GM18907 (cell line): ENCODE data around the gene AFF3.
"Not testable (repeated sequence)": the region's sequence is repeated elsewhere in the genome, so short reads cannot be mapped to it uniquely, and the experiment has no call there.

Experiments
- ATAC-seq: cut with Tn5 transposase; IDR thresholded peaks from one replicate; pipeline ENCODE4 v1.9.1; 2021; ENCODE audit warnings: mild to moderate bottlenecking, moderate library complexity; ENCODE audit not compliant: unreplicated experiment

AFF3 gene, protein sequence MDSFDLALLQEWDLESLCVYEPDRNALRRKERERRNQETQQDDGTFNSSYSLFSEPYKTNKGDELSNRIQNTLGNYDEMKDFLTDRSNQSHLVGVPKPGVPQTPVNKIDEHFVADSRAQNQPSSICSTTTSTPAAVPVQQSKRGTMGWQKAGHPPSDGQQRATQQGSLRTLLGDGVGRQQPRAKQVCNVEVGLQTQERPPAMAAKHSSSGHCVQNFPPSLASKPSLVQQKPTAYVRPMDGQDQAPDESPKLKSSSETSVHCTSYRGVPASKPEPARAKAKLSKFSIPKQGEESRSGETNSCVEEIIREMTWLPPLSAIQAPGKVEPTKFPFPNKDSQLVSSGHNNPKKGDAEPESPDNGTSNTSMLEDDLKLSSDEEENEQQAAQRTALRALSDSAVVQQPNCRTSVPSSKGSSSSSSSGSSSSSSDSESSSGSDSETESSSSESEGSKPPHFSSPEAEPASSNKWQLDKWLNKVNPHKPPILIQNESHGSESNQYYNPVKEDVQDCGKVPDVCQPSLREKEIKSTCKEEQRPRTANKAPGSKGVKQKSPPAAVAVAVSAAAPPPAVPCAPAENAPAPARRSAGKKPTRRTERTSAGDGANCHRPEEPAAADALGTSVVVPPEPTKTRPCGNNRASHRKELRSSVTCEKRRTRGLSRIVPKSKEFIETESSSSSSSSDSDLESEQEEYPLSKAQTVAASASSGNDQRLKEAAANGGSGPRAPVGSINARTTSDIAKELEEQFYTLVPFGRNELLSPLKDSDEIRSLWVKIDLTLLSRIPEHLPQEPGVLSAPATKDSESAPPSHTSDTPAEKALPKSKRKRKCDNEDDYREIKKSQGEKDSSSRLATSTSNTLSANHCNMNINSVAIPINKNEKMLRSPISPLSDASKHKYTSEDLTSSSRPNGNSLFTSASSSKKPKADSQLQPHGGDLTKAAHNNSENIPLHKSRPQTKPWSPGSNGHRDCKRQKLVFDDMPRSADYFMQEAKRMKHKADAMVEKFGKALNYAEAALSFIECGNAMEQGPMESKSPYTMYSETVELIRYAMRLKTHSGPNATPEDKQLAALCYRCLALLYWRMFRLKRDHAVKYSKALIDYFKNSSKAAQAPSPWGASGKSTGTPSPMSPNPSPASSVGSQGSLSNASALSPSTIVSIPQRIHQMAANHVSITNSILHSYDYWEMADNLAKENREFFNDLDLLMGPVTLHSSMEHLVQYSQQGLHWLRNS (N-terminal part only)

DNA sequence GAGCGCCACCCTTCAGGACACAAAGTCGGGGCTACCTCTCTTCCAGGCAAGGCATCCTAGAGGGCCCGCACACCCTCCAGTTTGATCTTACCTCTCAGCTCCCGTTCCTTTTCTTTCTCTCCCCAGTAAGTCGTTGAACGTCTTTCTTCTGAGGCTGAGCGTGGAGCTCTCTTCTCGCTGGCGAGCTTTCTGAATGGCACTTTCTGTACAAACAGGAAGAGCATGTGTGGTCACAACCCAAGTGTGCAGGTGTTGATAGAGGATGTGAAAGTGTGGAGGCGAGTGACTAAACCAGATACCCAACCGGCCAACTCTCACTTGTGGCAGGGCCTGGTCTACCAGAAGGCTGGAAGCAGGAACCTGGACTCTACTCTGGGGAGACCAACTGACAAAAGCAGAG lies at the start of gene AFF3:
Gene AFF3, minus strand, starts transcription at position 198 of the 400 bp plus-strand sequence. CDS start 38,136 bp downstream, outside the sequence.
- peak; percentile 99 for ATAC-seq

DNA sequence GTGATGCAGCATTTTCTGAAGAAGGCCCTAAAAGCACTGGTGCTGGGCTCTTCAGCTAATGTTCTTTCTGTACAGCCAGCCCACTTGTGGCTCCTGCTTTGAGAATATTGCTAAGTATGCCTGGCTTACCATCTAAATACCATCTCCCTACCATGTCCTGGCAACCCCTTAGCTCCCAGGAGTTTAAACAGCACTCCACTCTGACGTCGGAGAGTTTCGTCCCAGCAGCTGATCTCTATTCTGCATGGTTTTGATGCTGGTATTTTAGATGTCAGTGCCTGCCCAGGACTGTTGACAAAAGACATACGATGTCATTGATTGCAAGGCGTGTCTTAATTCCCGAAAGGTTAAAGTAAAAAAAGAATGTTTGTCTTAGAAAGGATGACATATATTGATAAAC lies 47.0 kb upstream of the AFF3 start:
- ATAC-seq, result no peak

DNA sequence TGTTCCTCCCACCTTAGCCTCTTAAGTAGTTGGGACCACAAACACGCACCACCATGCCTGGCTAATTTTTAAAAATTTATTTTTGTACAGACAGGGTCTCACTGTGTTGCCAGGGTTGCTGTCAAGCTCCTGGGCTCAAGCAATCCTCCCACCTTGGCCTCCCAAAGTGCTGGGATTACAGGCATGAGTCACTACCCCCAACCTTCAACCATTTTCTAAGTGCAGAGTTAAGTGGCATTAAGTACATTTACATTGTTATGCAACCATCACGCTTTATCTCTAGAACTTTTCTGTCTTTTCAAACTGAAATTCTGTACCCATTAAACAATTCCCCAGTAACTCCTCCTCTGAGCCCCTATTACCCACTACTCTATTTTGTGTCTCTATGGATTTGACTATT lies 45.9 kb upstream of the AFF3 start:
- ATAC-seq, result no peak

DNA sequence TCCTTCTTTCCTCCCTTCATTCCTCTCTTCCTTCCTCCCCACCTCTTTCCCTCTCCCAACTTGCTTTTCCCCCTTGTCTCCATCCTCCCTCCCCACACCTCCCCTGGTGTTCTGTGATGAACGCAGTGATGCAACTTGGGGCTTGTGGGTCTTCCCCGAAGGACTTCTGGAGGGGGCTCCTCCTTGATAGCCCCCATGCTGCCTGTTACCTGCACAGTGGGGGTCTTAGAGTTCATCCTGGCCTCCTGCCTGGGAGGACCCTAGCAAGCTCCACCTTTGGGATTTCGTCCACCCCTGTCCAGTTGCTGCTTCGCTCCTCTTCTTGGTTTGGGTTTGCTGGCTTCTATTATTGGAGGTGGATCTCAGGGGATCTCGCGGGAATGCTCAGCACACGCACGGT lies 43.7 kb upstream of the AFF3 start:
- ATAC-seq, result no peak

DNA sequence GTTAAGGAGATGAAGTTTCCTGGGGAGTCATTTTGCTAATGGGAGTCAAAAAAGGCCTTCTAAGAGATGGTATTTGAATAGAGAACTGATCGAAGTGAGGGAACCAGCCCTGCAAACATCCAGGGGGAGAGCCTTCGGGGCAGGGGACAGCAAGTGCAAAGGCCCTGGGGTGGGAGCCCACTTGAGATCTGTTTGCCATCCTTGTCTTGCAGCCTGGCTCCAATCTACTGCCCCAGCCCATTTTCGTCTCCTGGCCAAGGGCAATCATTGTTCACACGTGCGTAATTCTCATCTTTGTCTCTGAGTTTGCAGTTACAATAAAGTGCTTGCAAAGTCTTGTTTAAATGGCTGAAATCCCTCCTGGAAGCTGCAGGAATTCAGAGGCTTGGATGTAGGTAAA lies 43.1 kb upstream of the AFF3 start:
- ATAC-seq, result no peak

DNA sequence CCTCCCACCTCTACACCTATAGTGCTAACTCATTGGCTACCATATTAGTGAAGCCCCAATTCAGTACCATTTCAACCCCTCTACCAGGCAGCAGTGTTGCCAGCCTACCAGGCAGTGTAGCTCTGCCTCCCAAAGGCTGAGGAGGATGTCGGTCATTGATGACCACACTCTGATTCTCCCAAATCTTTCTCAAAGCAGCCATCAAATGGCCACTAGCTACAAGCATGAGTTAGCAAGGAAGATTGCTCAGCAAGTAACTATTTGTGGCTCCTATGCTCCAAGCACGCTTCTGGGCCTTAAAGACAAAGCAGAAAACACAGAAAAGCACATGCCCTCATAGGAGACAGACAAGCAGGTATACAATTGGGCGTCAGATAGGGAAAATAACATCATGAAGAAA lies 42.7 kb upstream of the AFF3 start:
- no peak for ATAC-seq

DNA sequence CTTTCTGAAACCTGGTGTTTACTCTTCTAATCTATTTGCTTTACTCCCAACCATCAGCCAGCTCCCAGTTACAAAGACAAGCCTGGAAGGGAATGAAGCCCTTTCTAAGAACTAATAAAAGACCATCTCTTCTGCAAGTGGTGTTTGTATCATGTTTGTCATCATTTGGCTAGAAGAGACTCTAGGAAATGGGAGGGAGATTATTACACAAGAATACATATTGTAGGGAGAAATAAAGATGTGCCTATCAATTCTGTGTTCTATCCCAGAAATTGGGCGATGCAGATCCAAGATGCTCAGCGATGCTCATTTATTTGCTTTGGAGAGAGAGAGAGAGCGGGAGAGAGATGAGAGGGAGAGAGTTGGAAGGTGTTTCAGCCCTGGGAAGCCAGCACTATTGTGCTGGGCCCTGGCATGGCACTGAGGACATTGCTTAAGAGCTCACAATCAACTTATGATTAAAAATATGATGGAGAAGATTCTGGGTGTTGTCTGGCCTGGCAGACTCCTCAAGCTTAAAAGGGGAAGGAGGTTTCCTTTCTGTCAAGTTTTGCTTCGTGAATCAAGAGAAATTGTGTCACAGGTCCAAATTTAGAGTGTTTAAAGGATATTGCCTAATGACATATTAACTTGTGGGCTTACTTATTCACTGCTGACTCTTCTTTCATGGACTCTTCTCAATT lies 41.8 kb upstream of the AFF3 start:
- no peak for ATAC-seq

DNA sequence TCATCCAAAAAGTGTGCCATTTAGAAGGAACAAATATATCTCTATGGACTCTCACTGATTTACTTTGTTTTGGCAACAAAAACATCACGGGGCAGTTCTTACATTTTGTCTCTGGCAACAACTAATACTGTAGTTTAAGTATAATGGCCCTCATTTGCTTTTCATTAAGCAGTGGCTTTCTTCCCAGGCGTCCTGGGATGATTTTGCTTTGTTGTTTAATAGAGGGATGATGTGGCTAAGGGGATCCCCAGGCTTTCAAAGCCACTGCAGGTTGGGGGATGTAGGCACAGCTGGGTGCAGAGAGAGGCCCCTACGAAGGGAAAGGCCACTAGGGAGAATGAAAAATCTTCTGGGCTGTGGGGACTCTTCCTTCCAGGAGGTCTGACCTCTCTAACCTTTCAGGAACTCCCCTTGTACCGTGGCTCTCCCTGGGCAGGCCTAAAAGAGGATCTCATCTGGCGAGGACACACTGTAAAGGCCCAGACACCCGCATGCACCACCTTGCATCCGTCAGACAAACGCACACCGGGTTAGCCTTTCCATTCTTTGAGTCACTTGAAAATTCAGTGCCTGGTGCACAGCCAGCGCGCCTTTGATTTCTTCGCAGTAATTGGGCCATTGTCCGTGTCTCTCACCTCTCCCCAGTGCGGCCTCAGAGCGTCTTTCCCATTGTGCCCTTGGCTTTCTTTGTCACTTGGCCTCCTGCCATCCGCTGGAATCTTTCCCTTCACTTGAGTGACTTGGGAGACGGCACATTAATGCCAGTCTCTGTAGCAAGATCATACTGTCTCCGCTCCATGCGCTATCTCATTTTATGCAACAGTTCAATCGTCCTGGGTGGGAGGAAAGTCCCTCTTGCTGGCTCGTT lies 40.3 kb upstream of the AFF3 start:
- no peak for ATAC-seq

DNA sequence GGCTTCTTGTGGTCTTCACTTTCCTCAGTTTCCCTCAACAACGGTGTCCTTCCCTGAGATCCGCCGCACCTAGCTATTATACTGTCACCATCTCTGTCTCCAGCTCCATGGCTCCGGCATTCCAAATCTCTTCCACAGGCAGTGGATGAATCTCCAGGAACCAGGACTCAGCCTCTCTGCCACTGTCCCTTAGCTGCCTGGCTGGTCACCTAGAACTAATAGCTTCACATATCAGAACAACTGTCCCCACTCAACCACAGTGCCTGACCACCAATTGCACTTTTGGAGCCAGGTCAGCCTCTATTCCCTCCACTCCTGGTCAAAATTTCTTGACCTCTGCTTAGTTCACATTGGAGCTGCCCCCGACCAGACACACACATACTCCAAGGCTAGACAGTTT lies 38.1 kb upstream of the AFF3 start:
- no peak for ATAC-seq

DNA sequence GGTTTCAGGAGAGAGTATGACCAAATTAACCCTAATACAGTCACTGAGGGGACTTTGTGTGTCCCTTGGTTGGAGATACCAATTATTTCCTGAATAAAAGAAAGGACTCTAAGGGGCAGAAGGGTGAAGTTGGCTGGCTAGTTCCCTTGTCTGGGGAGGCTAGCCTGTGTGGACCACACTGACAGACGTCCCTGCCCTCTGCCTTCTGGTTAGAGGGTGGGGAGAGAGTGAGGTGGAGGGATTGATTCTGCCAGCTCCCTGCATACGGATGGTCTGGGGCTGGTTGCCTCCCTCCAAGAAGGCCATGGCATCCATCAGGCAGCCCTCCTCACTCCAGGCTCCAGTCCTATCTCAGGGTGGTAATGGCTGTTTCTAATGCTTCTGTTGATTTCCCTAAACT lies 37.4 kb upstream of the AFF3 start:
- no peak for ATAC-seq

DNA sequence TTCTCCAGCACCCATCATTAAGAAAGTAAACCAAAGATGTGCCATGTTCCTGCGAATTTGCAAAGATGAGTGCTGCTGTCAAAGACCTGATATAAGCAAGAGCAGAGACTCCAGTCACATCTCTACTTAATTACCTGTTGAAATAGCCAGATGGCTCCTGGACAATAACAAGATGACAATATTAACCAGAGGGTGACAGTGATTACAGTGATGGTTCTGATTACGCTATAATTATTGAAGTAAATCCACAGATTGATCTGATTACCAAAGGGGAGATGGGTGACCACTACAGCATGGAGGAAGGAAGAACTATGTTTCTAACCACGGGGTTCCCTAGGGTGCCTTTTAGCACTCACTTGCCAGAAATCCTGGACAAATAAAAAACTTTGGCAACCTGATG lies 36.5 kb upstream of the AFF3 start:
- ATAC-seq, result no peak

DNA sequence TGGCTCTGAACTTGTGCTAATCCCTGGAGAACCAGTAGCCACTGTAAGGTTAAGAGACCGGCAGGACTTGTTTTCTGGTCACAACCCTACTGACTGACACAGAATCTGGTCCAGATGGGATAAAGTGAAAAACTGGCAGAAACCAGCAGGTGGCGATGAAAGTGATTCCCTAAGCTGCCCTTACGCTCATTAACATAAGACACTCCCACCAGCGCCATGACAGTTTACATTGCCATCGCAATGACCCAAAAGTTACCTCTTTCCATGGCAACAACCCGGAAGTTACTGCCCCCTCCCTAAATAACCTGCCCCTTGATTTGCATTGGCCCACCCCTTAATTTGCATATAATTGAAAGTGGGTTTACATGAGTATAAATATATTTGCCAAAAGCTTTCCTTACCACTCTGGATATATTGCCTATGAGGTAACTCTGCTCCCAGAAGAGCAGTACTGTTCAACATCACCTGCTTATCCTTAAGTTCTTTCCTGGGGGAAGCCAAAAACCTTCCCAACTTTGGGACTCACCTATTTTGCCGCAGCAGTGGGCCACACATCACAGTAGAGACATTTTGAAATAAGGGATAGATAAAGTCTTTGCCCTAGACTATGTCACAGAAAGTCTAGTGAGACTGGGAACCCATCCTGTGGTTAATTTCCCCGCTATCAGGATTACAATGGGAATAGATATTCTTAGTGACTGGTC lies 35.8 kb upstream of the AFF3 start:
- no peak for ATAC-seq

DNA sequence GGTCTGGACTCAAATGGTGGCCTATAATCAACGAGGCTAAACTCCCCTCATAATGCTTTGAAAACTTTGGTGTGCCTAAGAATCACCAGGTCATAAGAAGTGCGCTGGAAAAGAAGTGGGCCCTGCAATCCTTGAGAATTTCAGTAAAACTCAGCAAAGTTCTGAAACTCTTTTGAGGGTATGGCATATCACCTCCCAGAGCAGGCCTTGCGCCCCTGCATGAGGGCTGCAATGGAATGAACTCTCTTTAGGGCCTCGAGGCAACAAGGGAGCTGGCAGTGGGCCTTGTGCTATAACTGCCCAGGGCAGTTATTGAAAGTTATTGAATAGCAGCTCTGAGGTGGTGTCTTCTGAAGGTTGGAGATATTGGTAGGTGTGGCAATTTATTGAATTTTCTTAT lies 34.5 kb upstream of the AFF3 start:
- ATAC-seq, result no peak

DNA sequence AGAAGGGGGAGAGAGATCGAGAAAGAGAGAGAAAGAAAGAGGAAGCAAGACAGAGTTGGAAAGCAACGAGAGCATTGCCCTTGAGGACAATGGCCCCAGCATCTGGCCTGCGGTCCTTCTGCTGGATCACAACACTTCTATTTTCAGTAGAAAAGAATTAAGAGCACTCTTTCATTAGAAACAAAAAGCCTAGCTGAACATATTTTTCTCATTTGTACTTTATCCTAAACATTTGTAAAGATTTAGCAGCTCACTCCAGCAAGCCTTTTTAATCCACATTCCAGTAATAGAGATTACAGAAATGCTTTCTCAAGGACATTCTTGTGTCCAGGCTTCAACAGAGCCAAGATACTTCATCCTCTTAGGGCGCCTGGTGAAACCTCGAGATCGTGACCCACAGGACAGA lies 31.6 kb upstream of the AFF3 start:
- no peak for ATAC-seq

DNA sequence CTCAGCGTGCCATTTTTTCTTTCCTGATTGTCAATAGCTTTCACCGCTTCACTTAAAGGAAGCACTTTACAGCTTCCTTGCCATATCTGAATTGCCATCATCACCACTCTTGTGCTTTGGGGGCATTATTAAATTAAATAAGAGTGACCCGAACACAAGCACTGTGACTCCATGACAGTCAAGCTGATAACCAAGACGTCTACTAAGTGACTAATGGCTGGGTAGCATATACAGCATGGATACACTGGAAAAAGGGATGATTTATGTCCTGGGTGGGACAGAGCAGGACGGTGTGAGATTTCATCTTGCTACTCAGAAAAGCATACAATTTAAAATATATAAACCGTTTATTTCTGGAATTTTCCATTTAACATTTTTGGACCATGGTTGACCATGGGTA lies 24.3 kb upstream of the AFF3 start:
- no peak for ATAC-seq

DNA sequence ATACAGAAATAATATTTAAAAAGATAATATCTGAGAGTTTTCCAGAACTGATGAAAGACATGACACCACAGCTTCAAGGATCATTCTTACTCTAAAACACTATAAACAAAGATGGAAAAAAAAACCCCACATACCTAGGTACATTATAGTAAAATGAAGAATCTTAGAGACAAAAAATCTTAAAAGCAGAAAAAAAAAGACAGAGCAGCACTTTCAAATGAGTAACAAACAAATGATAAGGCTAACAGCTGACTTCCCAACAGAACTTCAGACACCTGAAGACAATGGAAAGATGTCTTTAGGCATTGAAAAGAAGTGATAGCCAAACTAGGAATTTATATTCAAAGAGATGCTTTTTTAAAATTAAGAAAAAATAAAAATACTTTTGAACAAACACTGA lies 21.2 kb upstream of the AFF3 start:
- ATAC-seq, result no peak

DNA sequence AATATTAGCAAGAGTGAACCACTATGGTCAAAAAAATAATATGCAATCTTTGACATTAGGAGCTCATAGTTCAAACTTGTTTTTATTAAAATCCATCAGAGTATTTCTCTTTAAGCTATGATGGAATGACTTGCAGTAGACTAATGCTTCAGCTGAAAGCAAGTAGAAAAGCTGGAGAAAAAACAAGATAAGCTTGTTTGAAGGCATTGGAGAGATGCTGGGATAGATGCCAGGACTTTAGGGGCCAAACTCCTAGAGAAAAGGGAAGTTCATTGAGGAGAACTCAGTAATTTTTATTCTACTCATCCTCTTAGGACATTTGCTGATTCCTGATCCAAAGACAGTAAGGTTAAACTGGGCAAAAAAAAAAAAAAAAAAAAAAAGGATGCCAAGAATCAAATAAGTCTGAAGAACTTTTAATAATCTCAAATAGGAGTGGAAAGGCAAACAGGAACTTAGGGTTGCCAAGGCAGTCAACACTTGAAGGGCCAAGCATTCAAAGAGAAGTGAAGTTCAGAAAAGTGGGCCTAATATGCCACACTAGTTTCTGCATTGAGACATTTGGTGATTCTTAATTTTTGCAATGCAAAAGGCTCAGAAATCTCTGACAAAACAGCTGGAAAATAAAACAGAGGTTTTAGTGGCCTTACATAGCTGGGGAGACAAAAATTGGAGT lies 19.7 kb upstream of the AFF3 start:
- no peak for ATAC-seq

DNA sequence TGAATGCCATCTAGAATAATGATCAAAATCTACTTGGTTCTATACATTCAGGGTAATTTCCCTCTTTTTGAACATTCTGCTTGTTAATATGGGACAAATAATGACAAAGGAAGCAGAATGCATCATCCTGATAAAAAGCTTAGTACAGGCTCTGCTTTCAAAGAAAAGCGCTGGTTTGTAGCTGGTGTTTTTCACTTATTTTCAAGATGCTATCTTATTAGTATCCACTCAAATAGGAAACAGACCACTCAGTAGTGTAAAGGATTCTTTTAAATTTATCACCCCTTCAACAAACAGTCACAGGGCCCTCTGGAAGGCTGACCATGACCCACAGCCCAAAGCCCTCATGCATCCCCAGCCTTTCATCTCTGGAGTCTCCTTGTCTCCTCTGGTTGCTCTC lies 18.0 kb upstream of the AFF3 start:
- ATAC-seq, result no peak

DNA sequence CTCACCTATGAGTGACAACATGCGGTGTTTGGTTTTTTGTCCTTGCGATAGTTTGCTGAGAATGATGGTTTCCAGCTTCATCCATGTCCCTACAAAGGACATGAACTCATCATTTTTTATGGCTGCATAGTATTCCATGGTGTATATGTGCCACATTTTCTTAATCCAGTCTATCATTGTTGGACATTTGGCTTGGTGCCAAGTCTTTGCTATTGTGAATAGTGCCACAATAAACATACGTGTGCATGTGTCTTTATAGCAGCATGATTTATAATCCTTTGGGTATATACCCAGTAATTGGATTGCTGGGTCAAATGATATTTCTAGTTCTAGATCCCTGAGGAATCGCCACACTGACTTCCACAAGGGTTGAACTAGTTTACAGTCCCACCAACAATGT lies 9.4 kb upstream of the AFF3 start:
- ATAC-seq, result not testable (repeated sequence)
